ENCODE results near the gene BACH1. TPM values are rescaled to one million over a fixed set of nuclear protein-coding genes. Genes with fewer than 3 reads are reported as not detected.
"Not testable (repeated sequence)": the region's sequence is repeated elsewhere in the genome, so short reads cannot be mapped to it uniquely, and the experiment has no call there.

BACH1 gene
- polyA plus RNA-seq, 1 donor = 52.5 TPM

DNA sequence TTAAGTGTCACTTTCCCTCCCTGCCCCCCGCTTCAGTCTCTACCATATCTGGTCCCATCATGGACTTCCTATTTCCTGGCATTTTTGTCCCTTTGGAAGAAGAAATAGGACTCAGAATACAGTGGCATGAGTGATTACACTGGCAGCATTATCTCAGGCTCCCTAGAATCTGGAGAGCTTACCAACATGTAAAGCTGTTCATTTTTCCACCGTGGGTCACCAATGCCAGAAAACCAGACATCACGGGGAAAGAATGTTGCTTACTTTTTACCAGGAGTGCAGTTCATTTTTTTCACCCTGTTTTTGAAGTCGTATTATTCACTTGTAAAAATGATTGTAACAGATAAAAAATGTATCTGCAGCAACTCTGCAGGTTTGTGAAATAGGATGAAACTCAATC, 44.8 kb downstream of the BACH1 start:
- DNase-seq = no peak

DNA sequence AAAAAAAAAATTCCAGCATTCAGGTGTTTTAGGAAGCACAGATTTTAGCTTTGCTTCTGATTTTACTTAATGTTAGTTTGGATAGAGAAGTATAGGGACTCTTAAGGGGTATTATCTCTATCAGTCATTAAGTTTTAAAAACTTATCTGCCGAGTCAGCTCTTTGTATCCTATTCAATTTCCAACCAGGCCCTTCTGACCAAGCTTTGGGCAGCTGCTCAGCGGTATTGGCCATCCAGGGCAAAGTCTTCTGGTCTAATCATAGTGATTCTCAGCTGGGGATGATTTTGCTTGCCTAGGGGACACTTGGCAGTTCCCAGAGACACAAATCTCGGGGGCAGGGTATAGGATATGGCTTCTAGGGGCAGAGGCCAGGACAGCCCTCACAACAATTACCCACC, 47.6 kb downstream of the BACH1 start:
- no peak for DNase-seq

GRCh38 chr21:29346771-29347170, 48.0 kb downstream of the BACH1 start:
- no peak for DNase-seq

- DNase-seq = no peak
These were observed 48.6 kb downstream of the BACH1 start for GRCh38 chr21:29347274-29347681.

- DNase-seq = no peak
These were observed 51.0 kb downstream of the BACH1 start for GRCh38 chr21:29349702-29350101.

GRCh38 chr21:29350246-29350779, 51.6 kb downstream of the BACH1 start:
- no peak for DNase-seq

GRCh38 chr21:29351691-29352090, 53.0 kb downstream of the BACH1 start:
- no peak for DNase-seq

DNA sequence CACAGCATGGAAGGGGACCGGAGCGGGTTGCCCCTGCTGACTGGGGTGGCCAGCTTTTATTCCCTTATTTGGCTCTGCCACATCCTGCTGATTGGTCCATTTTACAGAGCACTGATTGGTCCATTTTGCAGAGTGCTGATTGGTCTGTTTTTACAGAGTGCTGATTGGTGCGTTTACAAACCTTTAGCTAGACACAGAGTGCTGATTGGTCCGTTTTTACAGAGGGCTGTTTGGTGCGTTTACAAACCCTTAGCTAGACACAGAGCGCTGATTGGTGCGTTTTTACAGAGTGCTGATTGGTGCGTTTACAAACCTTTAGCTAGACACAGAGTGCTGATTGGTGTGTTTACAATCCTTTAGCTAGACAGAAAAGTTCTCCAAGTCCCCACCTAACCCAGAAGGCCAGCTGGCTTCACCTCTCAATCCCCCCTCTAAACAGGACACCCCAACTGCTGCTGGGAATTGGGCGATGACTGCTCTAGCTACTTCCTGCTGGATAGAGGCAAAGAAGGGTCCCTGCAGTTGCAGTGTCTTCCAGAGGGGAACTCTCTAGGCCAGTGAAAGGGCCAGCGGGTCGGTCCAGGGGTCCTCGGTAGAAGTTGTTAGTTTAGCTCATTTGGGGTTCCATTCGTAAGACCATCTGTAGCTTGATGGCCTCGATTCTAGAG, 56.5 kb downstream of the BACH1 start:
- DNase-seq = not testable (repeated sequence)

- DNase-seq = not testable (repeated sequence)
These were observed 57.6 kb downstream of the BACH1 start for GRCh38 chr21:29356291-29356690.

GRCh38 chr21:29356810-29357209, 58.1 kb downstream of the BACH1 start:
- DNase-seq = not testable (repeated sequence)

- DNase-seq = no peak
These were observed 61.0 kb downstream of the BACH1 start for GRCh38 chr21:29359718-29360117.

GRCh38 chr21:29360799-29361765, 62.4 kb downstream of the BACH1 start:
- DNase-seq = peak; percentile 32

- no peak for DNase-seq
These were observed 64.0 kb downstream of the BACH1 start for GRCh38 chr21:29362758-29363157.

DNA sequence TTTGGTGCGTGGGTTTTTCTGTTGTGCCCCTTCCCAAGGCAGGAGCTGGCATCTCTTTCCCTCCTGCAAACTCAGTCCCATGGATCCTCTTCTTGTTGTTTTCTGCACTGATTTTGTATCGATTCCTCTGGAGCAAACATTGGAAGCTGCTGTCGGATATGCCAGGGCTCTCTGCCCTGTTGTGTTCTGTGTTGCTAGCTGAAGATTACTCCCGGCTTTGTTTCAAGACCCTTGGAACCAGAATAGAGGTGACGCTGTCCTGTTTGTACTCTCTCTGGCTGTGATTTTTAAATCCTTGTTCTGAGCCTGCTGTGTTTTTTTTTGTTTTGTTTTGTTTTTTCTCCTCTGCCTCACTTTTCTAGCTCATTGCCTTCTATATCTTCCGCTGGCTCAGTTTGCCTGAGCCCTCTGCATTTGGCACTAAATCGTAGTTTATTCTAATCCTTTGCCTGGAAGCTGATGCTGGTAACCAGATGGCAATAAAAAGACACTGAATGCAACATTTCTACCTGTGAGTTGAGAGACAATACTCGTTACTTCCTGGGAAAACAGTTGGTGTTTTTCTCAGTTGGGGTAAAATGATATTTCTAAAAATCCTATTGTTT, 67.0 kb downstream of the BACH1 start:
- no peak for DNase-seq

DNA sequence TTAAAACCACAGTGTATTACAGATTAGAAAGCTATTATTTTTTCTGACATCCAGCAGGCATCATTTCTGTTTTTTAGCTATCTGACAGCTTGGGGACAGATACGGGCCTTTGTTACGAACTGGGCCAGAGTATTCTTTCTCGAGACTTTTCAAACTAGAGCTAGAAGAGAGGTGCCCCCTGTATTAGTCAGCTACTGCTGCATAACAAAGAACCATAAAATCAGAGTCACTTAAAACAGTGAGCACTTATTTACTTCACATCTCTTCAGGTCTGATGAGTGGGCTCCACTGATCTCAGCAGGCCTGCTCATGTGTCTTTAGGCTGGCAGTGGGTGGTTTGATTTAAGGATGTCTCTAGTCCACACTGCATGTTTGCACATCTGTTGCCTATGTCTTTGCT, 67.8 kb downstream of the BACH1 start:
- DNase-seq = no peak

DNA sequence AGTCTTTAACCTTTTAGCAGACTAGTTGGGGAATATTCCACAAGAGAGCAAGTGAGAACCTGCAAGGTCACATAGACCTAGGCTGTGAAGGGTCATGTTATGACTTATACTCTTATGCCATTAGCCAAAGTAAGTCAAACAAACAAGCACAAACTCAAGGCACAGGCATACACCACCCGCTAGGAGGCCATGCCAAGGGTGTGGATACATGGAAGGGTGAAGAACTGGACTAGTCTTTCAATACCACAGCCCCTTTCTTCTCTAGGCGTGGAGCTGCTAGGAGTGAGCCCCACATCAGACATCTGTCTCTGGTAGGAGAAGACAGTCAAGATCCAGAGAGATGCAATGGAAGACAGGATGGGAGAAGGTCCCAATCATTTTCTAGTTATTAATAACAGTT, 68.6 kb downstream of the BACH1 start:
- DNase-seq = no peak

GRCh38 chr21:29368906-29369305, 70.2 kb downstream of the BACH1 start:
- DNase-seq = no peak

DNA sequence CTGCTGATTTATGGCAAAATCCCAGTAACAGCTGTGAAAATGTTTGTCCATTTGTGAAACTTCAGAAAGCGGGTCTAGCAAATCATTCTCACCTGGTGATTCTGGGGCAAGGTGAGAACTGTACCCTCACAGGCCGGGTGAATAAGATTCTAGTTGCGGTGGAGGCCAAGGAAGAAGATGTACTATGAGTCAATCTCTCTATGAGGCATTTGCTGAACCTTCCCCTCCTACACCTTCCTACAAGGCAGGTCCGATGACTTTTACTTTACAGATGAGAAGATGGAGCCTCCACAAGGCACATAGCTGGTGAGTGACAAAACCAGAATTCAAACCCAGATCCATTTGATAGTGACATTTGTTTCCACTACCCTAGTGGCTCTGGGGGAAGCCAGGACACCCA, 72.7 kb downstream of the BACH1 start:
- DNase-seq = no peak

DNA sequence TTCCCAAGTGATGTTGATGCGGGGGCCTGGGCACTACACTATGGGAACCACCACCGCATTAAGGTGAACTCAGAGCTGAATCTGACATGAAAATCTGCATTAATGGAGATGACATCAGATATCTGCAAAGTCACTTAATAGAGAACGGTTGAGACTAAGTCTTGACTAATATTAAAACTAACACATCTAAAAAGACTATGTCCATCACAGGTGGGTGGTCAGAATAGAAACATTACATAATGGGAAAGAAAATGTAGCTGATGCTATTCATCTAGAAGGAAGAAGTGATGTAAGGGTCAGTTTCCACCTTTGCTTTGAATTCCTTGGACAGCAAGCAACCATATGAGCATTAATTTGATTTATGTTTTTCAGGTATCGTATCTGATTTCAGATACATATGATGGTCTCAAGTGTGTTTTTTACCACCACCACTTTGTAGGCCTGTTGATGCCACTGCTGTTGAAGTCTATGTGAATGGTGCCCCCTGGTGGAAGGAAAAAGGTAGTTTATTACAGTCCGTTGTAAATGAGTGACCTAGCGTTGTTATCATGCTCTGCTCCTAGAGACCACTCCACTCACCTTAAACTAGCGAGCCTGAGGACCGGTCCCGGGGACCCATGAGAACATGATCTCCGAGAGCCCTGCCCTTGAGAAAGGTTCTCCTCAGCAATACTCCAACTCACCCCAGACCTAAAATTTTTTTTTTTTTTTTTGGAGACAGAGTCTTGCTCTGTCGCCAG, 73.5 kb downstream of the BACH1 start:
- DNase-seq = peak; percentile 80

DNA sequence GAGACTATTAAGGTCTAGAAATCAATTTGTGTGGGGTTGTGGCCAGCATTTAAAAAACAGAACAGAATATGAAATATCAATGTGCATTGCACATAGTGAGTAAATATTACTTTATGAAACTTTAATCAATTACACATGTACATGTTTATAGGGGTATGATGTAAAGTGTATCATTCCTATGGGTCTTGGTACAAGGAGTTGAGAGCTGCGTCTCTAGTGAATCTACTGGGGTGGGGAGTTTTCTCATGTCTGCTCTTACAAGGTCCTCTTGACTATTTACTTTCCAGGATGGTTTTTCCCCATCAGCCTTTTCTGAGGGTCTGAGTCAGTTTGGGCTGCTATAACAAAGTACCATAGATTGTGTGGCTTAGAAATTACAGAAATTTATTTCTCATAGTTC, 75.8 kb downstream of the BACH1 start:
- no peak for DNase-seq

DNA sequence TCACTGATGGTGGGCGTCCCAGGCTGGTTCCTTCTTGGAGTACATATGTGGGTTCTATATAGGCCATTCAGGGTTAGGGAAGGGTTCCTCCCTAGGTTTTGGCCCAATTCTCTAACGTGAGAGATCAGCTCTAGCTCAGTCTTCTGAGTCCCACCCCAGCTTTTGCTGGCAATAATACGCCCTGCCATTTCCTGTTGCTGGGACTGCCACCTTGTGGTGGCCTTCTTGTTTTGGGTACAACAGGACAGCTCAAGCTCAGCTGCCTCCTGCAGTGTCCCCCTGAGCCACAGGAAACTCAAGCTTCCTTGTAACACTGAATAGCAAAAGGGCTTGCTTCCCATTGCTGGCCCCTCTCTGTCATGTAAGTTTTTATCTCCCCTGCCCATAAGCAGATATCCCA, 77.8 kb downstream of the BACH1 start:
- no peak for DNase-seq

GRCh38 chr21:29377266-29377665, 78.5 kb downstream of the BACH1 start:
- DNase-seq = no peak

Measured in left kidney (tissue), 2 donors.